HepG2 (cell line): ENCODE data around the gene MAP2K3. TPM values are rescaled to one million over a fixed set of nuclear protein-coding genes. Genes with fewer than 3 reads are reported as not detected.

ENCODE experiments used
- ATAC-seq: fragments of 200-7000 bp; cut with Tn5 transposase; 3 replicates; pipeline ENCODE4 v1.9.1; 2020; ENCODE audit warnings: mild to moderate bottlenecking, moderate library complexity
- BruUV-seq: library from RNA; stranded (reverse); fragments of 400-500 nt; replicated peaks from 2 replicates; lab custom pipeline; 2021; lab: Mats Ljungman, UMichigan
- CTCF ChIA-PET: fragments of 300-600 bp; formaldehyde crosslinking; extraction: SDS; loops from one replicate; lab custom pipeline; 2021; ENCODE audit warnings: low total read pairs, inconsistent platforms, low intra/inter-chr PET ratio; lab: Yijun Ruan, JAX
- POLR2A ChIA-PET: fragments of 350-600 bp; sonication (Branson Sonifier 250); formaldehyde crosslinking; loops from one replicate; lab custom pipeline; 2020; ENCODE audit warnings: antibody characterized with exemption, inconsistent platforms; lab: Yijun Ruan, JAX
- DNase-seq: peaks from one replicate; pipeline ENCODE4 v3.0.0-alpha.2; 2015; ENCODE audit warnings: low spot score
- FAIRE-seq: peaks from 3 replicates; lab custom pipeline; 2011; peaks lifted over from hg19 to GRCh38; lab: Jason Lieb, UNC
- H2AFZ ChIP-seq: one replicate; pipeline ENCODE4 v1.6.1; 2011; ENCODE audit warnings: low read length, inconsistent platforms
- H3K27ac ChIP-seq: fragments of 300-600 bp; 3 replicates; pipeline ENCODE4 v1.8.0; 2011; ENCODE audit warnings: mixed run types, mild to moderate bottlenecking, mixed read lengths, low read length, inconsistent platforms; ENCODE audit not compliant: insufficient read depth; ENCODE audit errors: extremely low read length
- H3K27me3 ChIP-seq, 2 experiments: fragments of 200-600 bp in 1 of 2; 2 replicates in 1 of 2; 3 replicates in 1 of 2; pipeline versions ENCODE4 v1.6.0 to v1.8.0; 2011; ENCODE audit warnings: low read length in 2 of 2, mild to moderate bottlenecking in 2 of 2, moderate library complexity in 2 of 2, inconsistent platforms in 1 of 2; ENCODE audit not compliant: insufficient read depth in 2 of 2, control insufficient read depth in 1 of 2
- H3K36me3 ChIP-seq, 2 experiments: fragments of 200-600 bp in 1 of 2; replicated peaks in 1 of 2; 2 replicates in 1 of 2; 3 replicates in 1 of 2; pipeline versions ENCODE4 v1.5.1 to v1.8.0; 2011; ENCODE audit warnings: low read length in 2 of 2, inconsistent platforms in 1 of 2; ENCODE audit not compliant: insufficient read depth in 2 of 2, control insufficient read depth in 1 of 2
- H3K4me1 ChIP-seq: 2 replicates; pipeline ENCODE4 v1.5.1; 2012; ENCODE audit warnings: low read length, inconsistent platforms; ENCODE audit not compliant: insufficient read depth
- H3K4me2 ChIP-seq: 2 replicates; pipeline ENCODE4 v1.6.0; 2011; ENCODE audit warnings: low read depth, low read length, inconsistent platforms
- H3K4me3 ChIP-seq, 3 experiments: fragments of 200-600 bp in 1 of 3; sonication (generic), shearing (Covaris generic) in 1 of 3; replicated peaks in 1 of 3; 2 replicates each; pipeline ENCODE4 v1.5.1; 2011 to 2016; ENCODE audit warnings: low read length in 3 of 3, inconsistent platforms in 2 of 3, low read depth in 2 of 3, mild to moderate bottlenecking in 2 of 3, control low read depth in 1 of 3, mixed read lengths in 1 of 3; ENCODE audit not compliant: insufficient read depth in 1 of 3
- H3K79me2 ChIP-seq: one replicate; pipeline ENCODE4 v1.6.1; 2011; ENCODE audit warnings: low read length, inconsistent platforms; ENCODE audit not compliant: insufficient read depth
- H3K9ac ChIP-seq: 2 replicates; pipeline ENCODE4 v1.6.0; 2011; ENCODE audit warnings: mild to moderate bottlenecking, low read depth, low read length, inconsistent platforms; ENCODE audit not compliant: insufficient read depth
- H3K9me3 ChIP-seq: 2 replicates; pipeline ENCODE4 v1.5.1; 2012; ENCODE audit warnings: mild to moderate bottlenecking, low read length
- H4K20me1 ChIP-seq: 2 replicates; pipeline ENCODE4 v1.6.0; 2011; ENCODE audit warnings: inconsistent platforms, mild to moderate bottlenecking, low read length, moderate library complexity; ENCODE audit not compliant: insufficient read depth
- AGO2 ChIP-seq: fragments of 200-400 bp; formaldehyde crosslinking; optimal IDR thresholded peaks from 2 replicates; pipeline ENCODE3; 2017; ENCODE audit warnings: mild to moderate bottlenecking, low read depth, low read length, moderate library complexity
- EP300 ChIP-seq, 3 experiments: sonication (generic) in 1 of 3; formaldehyde crosslinking in 1 of 3; IDR thresholded peaks; 2 replicates each; pipeline versions ENCODE4 v1.5.1 to v1.6.1; 2011 to 2020; ENCODE audit warnings: low read depth in 2 of 3, low read length in 2 of 3, borderline replicate concordance in 1 of 3, improper control_type of control experiment in 1 of 3, mild to moderate bottlenecking in 1 of 3, missing genetic modification reagents in 1 of 3, moderate library complexity in 1 of 3
- HNRNPL ChIP-seq: fragments of 200-400 bp; formaldehyde crosslinking; IDR thresholded peaks from 2 replicates; pipeline ENCODE4 v1.6.1; 2017; ENCODE audit warnings: mild to moderate bottlenecking, low read depth, low read length
- POLR2A ChIP-seq, 2 experiments: IDR thresholded peaks; 2 replicates each; pipeline ENCODE4 v1.6.1; 2011; ENCODE audit warnings: low read depth in 2 of 2, low read length in 2 of 2, mild to moderate bottlenecking in 1 of 2, moderate library complexity in 1 of 2; ENCODE audit not compliant: insufficient read depth in 1 of 2
- POLR2G ChIP-seq: fragments of 200-400 bp; formaldehyde crosslinking; IDR thresholded peaks from 2 replicates; pipeline ENCODE4 v1.6.1; 2018; ENCODE audit warnings: mild to moderate bottlenecking, low read depth, low read length, moderate library complexity
- RBFOX2 ChIP-seq: fragments of 200-400 bp; formaldehyde crosslinking; IDR thresholded peaks from 2 replicates; pipeline ENCODE4 v1.6.1; 2017; ENCODE audit warnings: low read depth, mild to moderate bottlenecking, low read length
- SUZ12 ChIP-seq: fragments of 150-350 bp; IDR thresholded peaks from 2 replicates; pipeline ENCODE4 v1.6.1; 2014; ENCODE audit warnings: low read depth, low read length
- ZKSCAN1 ChIP-seq: fragments of 150-350 bp; IDR thresholded peaks from 2 replicates; pipeline ENCODE4 v1.6.1; 2014; ENCODE audit warnings: low read length
- ZNF232 ChIP-seq: sonication (generic); formaldehyde crosslinking; IDR thresholded peaks from 2 replicates; pipeline ENCODE4 v1.4.0; 2020; ENCODE audit warnings: missing genetic modification reagents, borderline replicate concordance
- ZNF768 ChIP-seq: sonication (generic); formaldehyde crosslinking; IDR thresholded peaks from 2 replicates; pipeline ENCODE4 v1.4.0; 2020; ENCODE audit warnings: missing genetic modification reagents
- WGBS: methylation state at CpG from one replicate; pipeline ENCODE4 v1.1.6; 2017; ENCODE audit warnings: low lambda C conversion rate; 5-methylcytosine and 5-hydroxymethylcytosine counted together
- in situ Hi-C: cut with HindIII; loops from 2 replicates; pipeline ENCODE4 v1.10.0; 2017; ENCODE audit warnings: low pct_unique_long_range_greater_than_20kb; ENCODE audit not compliant: extremely low pct_ligation_motif_present
- intact Hi-C: fragments of 100-400 bp; cut with micrococcal nuclease; formaldehyde crosslinking; loops from one replicate; pipeline ENCODE4 v1.10.0; 2022; ENCODE audit not compliant: unreplicated experiment
- polyA plus RNA-seq, 8 experiments: library from polyadenylated mRNA; depleted of rRNA in 3 of 8; stranded (reverse) in 7 of 8; unstranded in 1 of 8; fragments of >200 nt; fragmentation: Illumina TruSeq in 4 of 8; extraction: Trizol in 4 of 8; gene quantifications; 2 replicates each; pipeline versions ENCODE4 v1.2.1 to v1.2.3, GENCODE V29; 2011 to 2016; ENCODE audit warnings: low read depth in 4 of 8, missing spikeins in 1 of 8, mixed read lengths in 1 of 8; ENCODE audit not compliant: insufficient read depth in 1 of 8
- total RNA-seq, 5 experiments: library from RNA; depleted of rRNA; stranded (reverse); fragments of >200 nt; fragmentation: Illumina TruSeq; extraction: Trizol; gene quantifications; 2 replicates each; pipeline ENCODE4 v1.2.3, GENCODE V29; 2016; ENCODE audit warnings: low read depth in 1 of 5
- TF ChIP-seq, protein P1 (sequence below): sonication (generic); formaldehyde crosslinking; IDR thresholded peaks from 2 replicates; pipeline ENCODE4 v1.4.0; 2020; ENCODE audit warnings: mild to moderate bottlenecking, missing genetic modification reagents

The MAP2K3 gene
- total and polyA plus RNA-seq, 2 of the 13 experiments (the other 11 are each of a cell fraction or from before 2014, with no cell fraction given), result 20.5 to 27.4 TPM

DNA sequence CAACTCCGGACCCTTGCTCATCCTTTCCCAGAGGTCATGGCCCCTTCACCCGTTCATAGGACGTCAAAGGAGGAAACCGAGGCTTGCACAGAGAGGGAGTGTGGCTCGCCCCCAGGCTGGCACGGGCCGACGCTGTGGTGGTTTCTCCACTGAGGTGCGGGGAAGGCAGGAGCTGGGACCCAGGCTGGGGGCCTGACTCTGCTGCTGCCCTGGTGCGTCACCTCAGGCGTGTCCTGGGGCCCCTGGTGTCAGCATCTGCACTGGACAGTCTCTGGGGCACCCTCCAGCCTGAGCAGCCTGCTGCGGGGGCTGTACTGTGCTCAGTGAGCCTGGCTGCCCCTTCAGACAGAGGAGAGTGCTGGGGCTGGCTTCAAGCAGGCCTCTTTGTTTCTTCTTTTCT is 7.4 kb downstream of the MAP2K3 start:
- no TSS peak for BruUV-seq
- no peak for ATAC-seq

DNA sequence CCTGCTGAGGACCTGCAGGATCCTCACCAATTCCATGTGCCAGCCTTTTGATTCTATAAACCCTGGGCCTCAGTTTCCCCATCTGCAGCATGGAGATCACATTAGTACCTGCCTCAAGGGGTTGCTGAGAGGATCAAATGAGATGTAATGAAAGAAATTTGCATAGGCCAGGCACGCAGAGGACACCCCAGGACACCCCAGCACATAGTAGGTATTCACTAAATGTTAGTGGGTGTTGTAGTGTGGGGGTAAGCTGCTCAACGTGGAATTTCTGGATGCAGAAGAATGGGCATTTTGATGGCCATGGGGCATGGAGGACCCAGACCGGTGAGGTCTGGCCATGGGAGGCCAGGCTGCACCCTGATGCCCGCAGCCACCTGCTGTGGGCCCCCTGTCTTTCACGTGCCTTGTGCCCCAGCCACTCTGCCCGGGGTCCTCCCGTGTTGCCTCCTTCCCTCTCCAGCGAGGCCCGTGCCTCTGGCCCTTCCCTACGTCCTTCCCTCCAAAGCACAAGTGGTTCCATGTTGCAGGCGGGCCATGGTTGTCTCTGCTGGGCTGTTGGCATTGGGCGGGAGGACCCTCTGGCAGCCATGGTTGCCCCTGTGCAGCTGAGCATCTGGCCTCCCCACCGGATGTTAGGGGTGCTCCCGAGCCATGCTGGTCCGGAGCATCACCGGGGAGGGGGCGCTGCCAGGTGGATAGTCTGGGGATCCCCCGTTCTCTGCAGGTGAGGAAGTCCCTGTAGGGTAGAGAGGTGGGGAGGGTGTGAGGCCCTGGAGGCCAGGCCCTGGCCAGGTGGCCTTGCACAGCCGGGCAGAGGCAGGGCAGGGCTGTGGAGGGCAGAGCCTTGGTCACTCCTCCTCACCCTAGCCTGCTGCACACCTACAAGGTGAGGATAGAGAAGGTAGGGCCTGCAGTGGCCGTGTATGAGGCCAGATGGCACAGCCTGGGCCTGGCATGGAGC is 8.6 kb downstream of the MAP2K3 start:
- ATAC-seq (no peak), FAIRE-seq (no peak), DNase-seq (no peak)
- H3K4me3 ChIP-seq, result no peak overlapping the region
- ChIA-PET CTCF (no interaction called here), POLR2A (no interaction called here)
- WGBS, result 59% methylated on average over 17 of the region's 20 CpGs
- in situ Hi-C loops (no loop called here), intact Hi-C loops (no loop called here)
- no peak overlapping the region for H3K27ac ChIP-seq
- peaks cover 12 to 37% of the 10 kb centered on the region in 2 experiments for H3K36me3 ChIP-seq
- H3K9ac ChIP-seq, result no peak overlapping the region
- no peaks in the 10 kb centered on the region for H3K27me3 ChIP-seq
- no TSS peak for BruUV-seq
- peak; percentile 78 for TF ChIP-seq AGO2
- TF ChIP-seq, protein P1, sequence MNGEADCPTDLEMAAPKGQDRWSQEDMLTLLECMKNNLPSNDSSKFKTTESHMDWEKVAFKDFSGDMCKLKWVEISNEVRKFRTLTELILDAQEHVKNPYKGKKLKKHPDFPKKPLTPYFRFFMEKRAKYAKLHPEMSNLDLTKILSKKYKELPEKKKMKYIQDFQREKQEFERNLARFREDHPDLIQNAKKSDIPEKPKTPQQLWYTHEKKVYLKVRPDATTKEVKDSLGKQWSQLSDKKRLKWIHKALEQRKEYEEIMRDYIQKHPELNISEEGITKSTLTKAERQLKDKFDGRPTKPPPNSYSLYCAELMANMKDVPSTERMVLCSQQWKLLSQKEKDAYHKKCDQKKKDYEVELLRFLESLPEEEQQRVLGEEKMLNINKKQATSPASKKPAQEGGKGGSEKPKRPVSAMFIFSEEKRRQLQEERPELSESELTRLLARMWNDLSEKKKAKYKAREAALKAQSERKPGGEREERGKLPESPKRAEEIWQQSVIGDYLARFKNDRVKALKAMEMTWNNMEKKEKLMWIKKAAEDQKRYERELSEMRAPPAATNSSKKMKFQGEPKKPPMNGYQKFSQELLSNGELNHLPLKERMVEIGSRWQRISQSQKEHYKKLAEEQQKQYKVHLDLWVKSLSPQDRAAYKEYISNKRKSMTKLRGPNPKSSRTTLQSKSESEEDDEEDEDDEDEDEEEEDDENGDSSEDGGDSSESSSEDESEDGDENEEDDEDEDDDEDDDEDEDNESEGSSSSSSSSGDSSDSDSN, result no peak
- TF ChIP-seq RBFOX2, result 0 out of 2 replicates have a peak, but pooled peaks have one; percentile 39
- TF ChIP-seq POLR2G, result peak; percentile 41; the same call in 1 of the 2 replicates
- no peak for TF ChIP-seq EP300 (IDR thresholded peaks at IDR 0.05; ENCODE audit: low read depth in 2 of 2, low read length in 2 of 2)
- no peak for TF ChIP-seq EP300 (CRISPR knock-in tag; IDR thresholded peaks at IDR 0.05; ENCODE audit: borderline replicate concordance)
- TF ChIP-seq HNRNPL, result 0 out of 2 replicates have a peak, but pooled peaks have one; percentile 16
- no peak for TF ChIP-seq ZNF232 (CRISPR knock-in tag)
- peak in 1 of 2 experiments; percentile 3; a peak in 1 of 4 replicates for TF ChIP-seq POLR2A (IDR thresholded peaks at IDR 0.05; ENCODE audit: insufficient read depth in 1 of 2, low read depth in 2 of 2, low read length in 2 of 2)
- TF ChIP-seq ZKSCAN1, result peak; percentile 83
- no peaks in the 10 kb centered on the region for H3K9me3 ChIP-seq
- peaks cover 56% of the 10 kb centered on the region for H4K20me1 ChIP-seq
- H3K79me2 ChIP-seq, result peaks cover 79% of the 10 kb centered on the region
- H2AFZ ChIP-seq, result no peak overlapping the region
- H3K4me1 ChIP-seq, result peaks cover 14% of the 10 kb centered on the region
- H3K4me2 ChIP-seq, result no peak overlapping the region

More for the DNA sequence above, 7.4 kb downstream of the MAP2K3 start:
- no peak overlapping the region for H3K27ac ChIP-seq
- H3K4me2 ChIP-seq, result no peak overlapping the region
- peaks cover 12 to 33% of the 10 kb centered on the region in 2 experiments for H3K36me3 ChIP-seq
- H3K9me3 ChIP-seq, result no peaks in the 10 kb centered on the region
- intact Hi-C loops, result no loop called here
- no peak overlapping the region for H3K4me3 ChIP-seq
- FAIRE-seq, result no peak
- POLR2A ChIA-PET, result no interaction called here
- in situ Hi-C loops, result no loop called here
- DNase-seq, result no peak
- TF ChIP-seq SUZ12 (no peak), POLR2G (no peak), ZNF768 (CRISPR knock-in tag) (0 out of 2 replicates have a peak, but pooled peaks have one; percentile 30)
- TF ChIP-seq, all 625 proteins: peak for 1
- Histone ChIP-seq H3K9ac (no peak overlapping the region), H3K27me3 (no peaks in the 10 kb centered on the region), H2AFZ (no peak overlapping the region), H4K20me1 (peaks cover 48% of the 10 kb centered on the region), H3K4me1 (peaks cover 24% of the 10 kb centered on the region), H3K79me2 (peaks cover 90% of the 10 kb centered on the region)
- 71% methylated on average over 12 of the region's 12 CpGs for whole genome bisulfite sequencing
- CTCF ChIA-PET, result no interaction called here
